Measurements from ENCODE around the gene EIF4A2. TPM values are rescaled to one million over a fixed set of nuclear protein-coding genes. Genes with fewer than 3 reads are reported as not detected.

Gene EIF4A2
- total and polyA plus RNA-seq, 8 donors: 344 to 925 (median 756) TPM

DNA sequence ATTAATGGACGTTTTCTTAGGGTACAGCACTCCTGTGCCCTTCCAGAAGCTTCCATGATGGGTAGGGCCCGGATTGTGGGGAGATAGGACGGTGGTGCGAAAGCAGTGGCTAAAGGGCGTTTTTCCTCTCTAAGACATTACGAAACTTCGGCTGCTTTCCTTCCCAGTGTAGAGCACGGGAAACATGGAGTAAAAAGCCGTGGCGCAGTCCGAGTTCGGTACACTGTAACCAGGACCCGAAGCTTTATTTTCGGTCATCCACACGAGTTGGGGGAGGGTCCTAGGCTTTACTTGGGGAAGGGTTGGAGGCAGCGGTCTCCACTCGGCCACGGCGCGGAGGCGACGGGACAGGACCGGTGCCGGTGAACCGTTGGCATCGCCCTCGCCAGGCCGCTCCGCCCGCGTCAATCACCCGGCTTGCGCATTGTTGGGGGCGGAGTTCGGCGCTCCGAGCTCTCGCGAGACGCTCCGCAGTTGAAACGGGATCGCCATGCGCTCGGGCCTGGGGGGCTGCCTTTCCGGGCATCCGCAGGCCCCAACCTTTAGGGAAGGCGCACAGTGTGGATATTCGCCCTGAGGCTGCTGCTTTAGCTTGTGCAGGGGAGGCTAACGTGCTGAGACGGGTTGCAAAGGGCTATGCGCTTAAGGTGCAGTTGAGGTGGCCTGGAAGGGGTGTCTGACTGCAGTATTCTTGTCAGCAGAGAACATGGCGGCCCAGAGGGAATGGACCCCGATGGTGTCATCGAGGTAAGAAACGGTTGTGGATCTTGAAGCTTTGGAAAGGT, 546 bp downstream of the EIF4A2 start:
- Histone ChIP-seq H3K36me3 (peaks cover 9 to 49% of the 10 kb centered on the region in 2 donors), H3K9me3 (no peaks in the 10 kb centered on the region)
- intact Hi-C loops (cut with DNase I): no loop called here

DNA sequence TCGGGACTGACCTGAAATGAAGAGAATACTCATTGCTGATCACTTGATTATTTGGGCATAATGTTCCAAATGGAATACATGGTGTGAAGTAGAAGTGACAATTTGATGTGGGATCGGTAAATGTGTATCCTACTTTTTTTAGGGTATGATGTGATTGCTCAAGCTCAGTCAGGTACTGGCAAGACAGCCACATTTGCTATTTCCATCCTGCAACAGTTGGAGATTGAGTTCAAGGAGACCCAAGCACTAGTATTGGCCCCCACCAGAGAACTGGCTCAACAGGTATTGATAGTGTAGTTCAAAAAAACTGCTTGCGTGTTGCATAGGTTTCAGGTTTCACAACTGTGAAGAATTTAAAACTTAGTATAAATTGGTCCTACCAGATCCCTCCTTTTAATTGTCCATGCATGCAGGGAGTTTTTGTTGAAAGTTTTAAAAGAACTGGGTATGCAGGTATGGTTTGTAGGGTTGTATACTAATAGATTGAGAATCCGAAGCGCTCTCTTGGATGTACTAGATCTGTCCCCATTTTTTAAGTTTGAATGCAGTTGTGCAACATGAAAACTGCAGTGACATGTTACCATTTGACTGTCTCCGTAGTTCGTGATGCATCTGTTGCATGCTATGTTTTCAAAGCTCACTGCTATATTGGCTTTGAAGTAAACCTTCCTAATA, 1.6 kb downstream of the EIF4A2 start:
- intact Hi-C loops (cut with DNase I): no loop called here
- H3K36me3 ChIP-seq: peaks cover 9 to 59% of the 10 kb centered on the region in 2 donors
- H3K9me3 ChIP-seq: no peaks in the 10 kb centered on the region
- ATAC-seq (no peak), DNase-seq (no peak)
- TF ChIP-seq, protein P1, sequence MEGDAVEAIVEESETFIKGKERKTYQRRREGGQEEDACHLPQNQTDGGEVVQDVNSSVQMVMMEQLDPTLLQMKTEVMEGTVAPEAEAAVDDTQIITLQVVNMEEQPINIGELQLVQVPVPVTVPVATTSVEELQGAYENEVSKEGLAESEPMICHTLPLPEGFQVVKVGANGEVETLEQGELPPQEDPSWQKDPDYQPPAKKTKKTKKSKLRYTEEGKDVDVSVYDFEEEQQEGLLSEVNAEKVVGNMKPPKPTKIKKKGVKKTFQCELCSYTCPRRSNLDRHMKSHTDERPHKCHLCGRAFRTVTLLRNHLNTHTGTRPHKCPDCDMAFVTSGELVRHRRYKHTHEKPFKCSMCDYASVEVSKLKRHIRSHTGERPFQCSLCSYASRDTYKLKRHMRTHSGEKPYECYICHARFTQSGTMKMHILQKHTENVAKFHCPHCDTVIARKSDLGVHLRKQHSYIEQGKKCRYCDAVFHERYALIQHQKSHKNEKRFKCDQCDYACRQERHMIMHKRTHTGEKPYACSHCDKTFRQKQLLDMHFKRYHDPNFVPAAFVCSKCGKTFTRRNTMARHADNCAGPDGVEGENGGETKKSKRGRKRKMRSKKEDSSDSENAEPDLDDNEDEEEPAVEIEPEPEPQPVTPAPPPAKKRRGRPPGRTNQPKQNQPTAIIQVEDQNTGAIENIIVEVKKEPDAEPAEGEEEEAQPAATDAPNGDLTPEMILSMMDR (IDR thresholded peaks at IDR 0.05): no peak
- H3K27ac ChIP-seq: peak overlapping the region in 1 of 2 donors; percentile 98
- peak overlapping the region; percentile 87 to 91 for H3K4me3 ChIP-seq
- H3K4me1 ChIP-seq: peaks cover 20 to 62% of the 10 kb centered on the region in 2 donors
- no peaks in the 10 kb centered on the region for H3K27me3 ChIP-seq

More for the DNA sequence above, 546 bp downstream of the EIF4A2 start:
- H3K4me3 ChIP-seq: peak overlapping the region; percentile 87 to 91
- H3K27me3 ChIP-seq: no peaks in the 10 kb centered on the region
- H3K4me1 ChIP-seq: peaks cover 20 to 54% of the 10 kb centered on the region in 2 donors
- peak; percentile 87 for ATAC-seq
- TF ChIP-seq, protein P1 (IDR thresholded peaks at IDR 0.05): no peak
- peak overlapping the region; percentile 97 to 98 for H3K27ac ChIP-seq
- peak; percentile 85 to 94 (median 88) for DNase-seq

DNA sequence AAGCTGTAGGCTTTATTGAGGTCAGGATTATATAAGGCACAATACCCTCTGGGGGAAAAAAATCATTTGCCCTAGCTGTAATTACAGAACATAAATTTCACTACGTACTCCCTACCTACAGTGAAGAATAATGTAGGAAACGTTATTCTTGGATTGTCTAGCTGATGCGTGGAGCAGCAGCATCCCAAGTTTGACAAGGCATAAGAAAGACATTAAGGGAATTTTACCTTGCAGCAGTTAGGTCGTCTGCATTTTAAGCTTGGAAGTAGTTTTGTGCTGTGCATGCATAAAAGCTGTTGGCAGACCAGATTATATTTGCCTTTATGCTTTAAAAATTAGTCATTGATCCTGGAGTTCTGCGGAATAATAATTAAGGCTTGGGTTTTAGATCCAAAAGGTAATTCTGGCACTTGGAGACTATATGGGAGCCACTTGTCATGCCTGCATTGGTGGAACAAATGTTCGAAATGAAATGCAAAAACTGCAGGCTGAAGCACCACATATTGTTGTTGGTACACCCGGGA, 2.2 kb downstream of the EIF4A2 start:
- peak overlapping the region; percentile 87 to 91 for H3K4me3 ChIP-seq
- TF ChIP-seq, protein P1 (IDR thresholded peaks at IDR 0.05): no peak
- DNase-seq: no peak
- peaks cover 20 to 62% of the 10 kb centered on the region in 2 donors for H3K4me1 ChIP-seq
- H3K9me3 ChIP-seq: no peaks in the 10 kb centered on the region
- H3K36me3 ChIP-seq: peaks cover 9 to 65% of the 10 kb centered on the region in 2 donors
- no peaks in the 10 kb centered on the region for H3K27me3 ChIP-seq
- H3K27ac ChIP-seq: no peak overlapping the region
- ATAC-seq: no peak
- intact Hi-C loops (cut with DNase I): no loop called here

DNA sequence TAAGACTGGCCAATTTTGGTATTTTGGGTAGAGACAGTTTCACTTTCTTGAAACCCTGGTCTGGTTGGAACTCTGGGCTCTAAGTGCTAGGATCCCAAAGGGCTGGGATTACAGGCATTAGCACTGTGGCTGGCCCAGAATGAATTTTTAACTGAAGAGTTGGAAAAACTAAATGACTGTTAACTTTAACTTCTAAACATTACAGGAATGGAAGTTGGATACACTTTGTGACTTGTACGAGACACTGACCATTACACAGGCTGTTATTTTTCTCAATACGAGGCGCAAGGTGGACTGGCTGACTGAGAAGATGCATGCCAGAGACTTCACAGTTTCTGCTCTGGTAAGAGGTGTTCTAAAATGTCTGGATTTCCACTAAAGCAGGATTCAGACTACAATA, 3.5 kb downstream of the EIF4A2 start:
- TF ChIP-seq, protein P1 (IDR thresholded peaks at IDR 0.05): no peak
- no peaks in the 10 kb centered on the region for H3K27me3 ChIP-seq
- intact Hi-C loops (cut with DNase I): no loop called here
- DNase-seq (no peak), ATAC-seq (no peak)
- H3K36me3 ChIP-seq: peaks cover 9 to 69% of the 10 kb centered on the region in 2 donors
- peaks cover 20 to 61% of the 10 kb centered on the region in 2 donors for H3K4me1 ChIP-seq
- no peaks in the 10 kb centered on the region for H3K9me3 ChIP-seq
- peak overlapping the region in 1 of 2 donors; percentile 87 for H3K4me3 ChIP-seq
- no peak overlapping the region for H3K27ac ChIP-seq
